ENCODE measurements around the gene FBXL3.

- TF ChIP-seq CTCF (IDR thresholded peaks at IDR 0.05) (no peak), POLR2A (IDR thresholded peaks at IDR 0.05) (no peak), EP300 (IDR thresholded peaks at IDR 0.05) (no peak)
Measured at GRCh38 chr13:77016251-77016812, 10.6 kb downstream of the FBXL3 start.

Measured in ovary (tissue), 3 donors.